ENCODE data around the gene NTRK3.

Gene NTRK3

GRCh38 chr15:88215066-88215648, 41.4 kb downstream of the NTRK3 start:
- H3K27ac ChIP-seq = no peak overlapping the region
- no peak overlapping the region for H3K4me3 ChIP-seq
- TF ChIP-seq FOXP2 (optimal IDR thresholded peaks at IDR 0.05; ENCODE audit: control extremely low read depth, extremely low read length, insufficient read depth) (no peak), POLR2AphosphoS5 (IDR thresholded peaks at IDR 0.05; ENCODE audit: borderline replicate concordance, low read depth, low read length) (no peak), EZH2 (IDR thresholded peaks at IDR 0.05) (no peak)
- DNase-seq (ENCODE audit: low read depth, low spot score) = no peak
- no peaks in the 10 kb centered on the region for H3K36me3 ChIP-seq (ENCODE audit: insufficient read depth, low read length)
- H3K9ac ChIP-seq (ENCODE audit: insufficient read length) = no peak overlapping the region
- H3K9me3 ChIP-seq (ENCODE audit: low read depth, low read length) = no peaks in the 10 kb centered on the region

GRCh38 chr15:88209111-88209510, 47.4 kb downstream of the NTRK3 start:
- H3K36me3 ChIP-seq (ENCODE audit: insufficient read depth, low read length) = no peaks in the 10 kb centered on the region
- no peaks in the 10 kb centered on the region for H3K9me3 ChIP-seq (ENCODE audit: low read depth, low read length)
- no peak overlapping the region for H3K9ac ChIP-seq (ENCODE audit: insufficient read length)
- no peak overlapping the region for H3K4me3 ChIP-seq
- H3K27ac ChIP-seq = no peak overlapping the region
- no peak for TF ChIP-seq POLR2AphosphoS5 (IDR thresholded peaks at IDR 0.05; ENCODE audit: borderline replicate concordance, low read depth, low read length)
- no peak for TF ChIP-seq FOXP2 (optimal IDR thresholded peaks at IDR 0.05; ENCODE audit: control extremely low read depth, extremely low read length, insufficient read depth)
- TF ChIP-seq EZH2 (IDR thresholded peaks at IDR 0.05) = no peak
- no peak for DNase-seq (ENCODE audit: low read depth, low spot score)

GRCh38 chr15:88208396-88208795, 48.1 kb downstream of the NTRK3 start:
- Histone ChIP-seq H3K4me3 (no peak overlapping the region), H3K36me3 (ENCODE audit: insufficient read depth, low read length) (no peaks in the 10 kb centered on the region), H3K27ac (no peak overlapping the region), H3K9ac (ENCODE audit: insufficient read length) (no peak overlapping the region), H3K9me3 (ENCODE audit: low read depth, low read length) (no peaks in the 10 kb centered on the region)
- TF ChIP-seq POLR2AphosphoS5 (IDR thresholded peaks at IDR 0.05; ENCODE audit: borderline replicate concordance, low read depth, low read length) (no peak), EZH2 (IDR thresholded peaks at IDR 0.05) (no peak), FOXP2 (optimal IDR thresholded peaks at IDR 0.05; ENCODE audit: control extremely low read depth, extremely low read length, insufficient read depth) (no peak)
- no peak for DNase-seq (ENCODE audit: low read depth, low spot score)

- Histone ChIP-seq H3K9ac (ENCODE audit: insufficient read length) (no peak overlapping the region), H3K4me3 (no peak overlapping the region), H3K36me3 (ENCODE audit: insufficient read depth, low read length) (no peaks in the 10 kb centered on the region), H3K9me3 (ENCODE audit: low read depth, low read length) (no peaks in the 10 kb centered on the region), H3K27ac (no peak overlapping the region)
- no peak for TF ChIP-seq FOXP2 (optimal IDR thresholded peaks at IDR 0.05; ENCODE audit: control extremely low read depth, extremely low read length, insufficient read depth)
- no peak for TF ChIP-seq POLR2AphosphoS5 (IDR thresholded peaks at IDR 0.05; ENCODE audit: borderline replicate concordance, low read depth, low read length)
- TF ChIP-seq EZH2 (IDR thresholded peaks at IDR 0.05) = no peak
- DNase-seq (ENCODE audit: low read depth, low spot score) = no peak
Observed at GRCh38 chr15:88207565-88207964, 49.0 kb downstream of the NTRK3 start.

- TF ChIP-seq FOXP2 (optimal IDR thresholded peaks at IDR 0.05; ENCODE audit: control extremely low read depth, extremely low read length, insufficient read depth) (no peak), EZH2 (IDR thresholded peaks at IDR 0.05) (no peak), POLR2AphosphoS5 (IDR thresholded peaks at IDR 0.05; ENCODE audit: borderline replicate concordance, low read depth, low read length) (no peak)
- DNase-seq (ENCODE audit: low read depth, low spot score) = no peak
- Histone ChIP-seq H3K27ac (no peak overlapping the region), H3K9ac (ENCODE audit: insufficient read length) (no peak overlapping the region), H3K9me3 (ENCODE audit: low read depth, low read length) (no peaks in the 10 kb centered on the region), H3K36me3 (ENCODE audit: insufficient read depth, low read length) (no peaks in the 10 kb centered on the region), H3K4me3 (no peak overlapping the region)
Observed at GRCh38 chr15:88204584-88204983, 52.0 kb downstream of the NTRK3 start.

- H3K4me3 ChIP-seq = no peak overlapping the region
- no peak overlapping the region for H3K27ac ChIP-seq
- H3K9me3 ChIP-seq (ENCODE audit: low read depth, low read length) = no peaks in the 10 kb centered on the region
- H3K9ac ChIP-seq (ENCODE audit: insufficient read length) = no peak overlapping the region
- no peaks in the 10 kb centered on the region for H3K36me3 ChIP-seq (ENCODE audit: insufficient read depth, low read length)
- TF ChIP-seq FOXP2 (optimal IDR thresholded peaks at IDR 0.05; ENCODE audit: control extremely low read depth, extremely low read length, insufficient read depth) = no peak
- no peak for TF ChIP-seq POLR2AphosphoS5 (IDR thresholded peaks at IDR 0.05; ENCODE audit: borderline replicate concordance, low read depth, low read length)
- no peak for TF ChIP-seq EZH2 (IDR thresholded peaks at IDR 0.05)
- no peak for DNase-seq (ENCODE audit: low read depth, low spot score)
Observed at GRCh38 chr15:88202231-88202630, 54.3 kb downstream of the NTRK3 start.

GRCh38 chr15:88201207-88201606, 55.3 kb downstream of the NTRK3 start:
- H3K9me3 ChIP-seq (ENCODE audit: low read depth, low read length) = no peaks in the 10 kb centered on the region
- no peak for DNase-seq (ENCODE audit: low read depth, low spot score)
- H3K27ac ChIP-seq = no peak overlapping the region
- TF ChIP-seq EZH2 (IDR thresholded peaks at IDR 0.05) (no peak), POLR2AphosphoS5 (IDR thresholded peaks at IDR 0.05; ENCODE audit: borderline replicate concordance, low read depth, low read length) (no peak), FOXP2 (optimal IDR thresholded peaks at IDR 0.05; ENCODE audit: control extremely low read depth, extremely low read length, insufficient read depth) (no peak)
- no peaks in the 10 kb centered on the region for H3K36me3 ChIP-seq (ENCODE audit: insufficient read depth, low read length)
- H3K9ac ChIP-seq (ENCODE audit: insufficient read length) = no peak overlapping the region
- no peak overlapping the region for H3K4me3 ChIP-seq

- no peak overlapping the region for H3K27ac ChIP-seq
- H3K36me3 ChIP-seq (ENCODE audit: insufficient read depth, low read length) = no peaks in the 10 kb centered on the region
- no peak for TF ChIP-seq EZH2 (IDR thresholded peaks at IDR 0.05)
- TF ChIP-seq POLR2AphosphoS5 (IDR thresholded peaks at IDR 0.05; ENCODE audit: borderline replicate concordance, low read depth, low read length) = no peak
- TF ChIP-seq FOXP2 (optimal IDR thresholded peaks at IDR 0.05; ENCODE audit: control extremely low read depth, extremely low read length, insufficient read depth) = no peak
- H3K9ac ChIP-seq (ENCODE audit: insufficient read length) = no peak overlapping the region
- DNase-seq (ENCODE audit: low read depth, low spot score) = no peak
- H3K9me3 ChIP-seq (ENCODE audit: low read depth, low read length) = no peaks in the 10 kb centered on the region
- no peak overlapping the region for H3K4me3 ChIP-seq
Observed at GRCh38 chr15:88196961-88197360, 59.6 kb downstream of the NTRK3 start.

GRCh38 chr15:88194162-88194561, 62.4 kb downstream of the NTRK3 start:
- H3K27ac ChIP-seq = no peak overlapping the region
- TF ChIP-seq FOXP2 (optimal IDR thresholded peaks at IDR 0.05; ENCODE audit: control extremely low read depth, extremely low read length, insufficient read depth) (no peak), EZH2 (IDR thresholded peaks at IDR 0.05) (no peak), POLR2AphosphoS5 (IDR thresholded peaks at IDR 0.05; ENCODE audit: borderline replicate concordance, low read depth, low read length) (no peak)
- no peak overlapping the region for H3K4me3 ChIP-seq
- H3K36me3 ChIP-seq (ENCODE audit: insufficient read depth, low read length) = no peaks in the 10 kb centered on the region
- no peak for DNase-seq (ENCODE audit: low read depth, low spot score)
- H3K9ac ChIP-seq (ENCODE audit: insufficient read length) = no peak overlapping the region
- H3K9me3 ChIP-seq (ENCODE audit: low read depth, low read length) = no peaks in the 10 kb centered on the region

Measured in SK-N-MC (cell line).